ENCODE data around the gene ANKRD13B. TPM values are rescaled to one million over a fixed set of nuclear protein-coding genes. Genes with fewer than 3 reads are reported as not detected.

ANKRD13B gene
- total and polyA plus RNA-seq, 5 experiments from 2014 or later, result 0.25 to 3.7 (median 1.3) TPM; not detected in 1

DNA sequence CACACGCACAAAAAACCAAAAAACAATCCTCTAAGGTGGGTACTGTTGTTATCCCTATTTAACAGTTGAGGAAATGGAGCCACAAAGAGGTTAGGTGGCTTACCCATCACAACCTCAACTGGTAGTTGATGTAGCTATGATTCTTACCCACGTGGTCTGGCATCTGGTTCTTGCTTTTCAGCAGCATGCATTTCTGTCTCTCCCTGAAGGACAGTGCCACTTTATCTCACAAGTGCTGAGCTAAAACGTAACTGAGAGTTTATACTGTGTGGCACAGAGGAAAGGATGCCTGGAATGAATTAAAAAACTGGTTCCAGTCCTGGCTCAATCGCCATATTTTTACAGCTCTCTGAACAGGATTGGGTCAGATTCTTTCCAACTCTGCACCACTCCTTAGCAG is 31.7 kb downstream of the ANKRD13B start:
- DNase-seq, result peak in 2 of 10 donors; percentile 22 to 28
- H3K27ac Mint-ChIP-seq, result peak overlapping the region in 7 of 10 donors; percentile 14 to 75 (median 60)
- H3K9me3 Mint-ChIP-seq, result no peaks in the 10 kb centered on the region
- peak in 1 of 2 donors; percentile 41 for ATAC-seq
- POLR2A ChIA-PET, result interaction anchor here (1.4 to 2.3 kb wide), 2 partner anchors 9 to 15 kb away, joined by 3 to 21 read pairs; no protein-coding TSS in a partner anchor
- no peaks in the 10 kb centered on the region for H3K27me3 Mint-ChIP-seq
- peaks cover 0 to 23% (median 0%) of the 10 kb centered on the region in 3 donors for H3K36me3 Mint-ChIP-seq
- H3K4me1 Mint-ChIP-seq, result peaks cover 27 to 53% (median 50%) of the 10 kb centered on the region in 4 donors
- H3K4me3 Mint-ChIP-seq, result peak overlapping the region in 1 of 10 donors; percentile 14

DNA sequence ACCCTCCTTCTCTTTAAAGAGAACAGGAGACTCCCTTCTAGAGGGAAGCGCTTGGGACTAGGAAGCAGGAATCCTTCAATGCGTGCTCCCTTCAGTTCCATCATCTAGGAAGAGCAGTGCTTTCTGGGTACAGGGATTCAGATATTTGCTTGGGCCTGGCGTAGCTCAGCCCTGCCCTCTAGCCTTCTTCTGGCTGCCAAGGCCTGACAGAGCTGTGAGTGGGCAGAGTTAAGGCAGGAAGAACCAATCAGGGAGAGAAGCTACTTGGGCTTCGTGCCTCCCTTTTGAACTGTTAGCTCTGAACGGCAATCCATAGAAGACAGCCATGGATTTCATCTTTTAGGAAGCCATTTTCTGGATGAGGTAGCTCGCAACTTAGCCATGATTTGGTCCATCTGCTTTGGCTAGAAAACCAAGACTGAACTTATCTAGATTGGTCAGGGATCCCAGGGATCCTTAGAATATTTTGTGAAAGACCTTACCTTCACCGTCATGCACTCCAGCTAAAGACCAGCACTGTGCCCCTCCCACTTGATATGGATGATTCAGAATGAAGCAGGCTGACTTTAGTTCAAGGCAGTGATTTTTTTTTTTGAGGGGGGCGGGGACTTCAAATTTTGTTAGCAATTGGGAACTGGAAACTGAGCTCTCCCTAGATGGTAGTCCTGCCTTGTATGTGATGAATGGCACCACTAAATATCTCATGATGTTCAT is 32.3 kb downstream of the ANKRD13B start:
- H3K27me3 Mint-ChIP-seq, result no peaks in the 10 kb centered on the region
- no peak for DNase-seq
- H3K9me3 Mint-ChIP-seq, result no peaks in the 10 kb centered on the region
- POLR2A ChIA-PET, result interaction anchor here (1.4 to 2.3 kb wide), 2 partner anchors 10 to 14 kb away, joined by 3 to 21 read pairs; no protein-coding TSS in a partner anchor
- peaks cover 27 to 53% (median 51%) of the 10 kb centered on the region in 4 donors for H3K4me1 Mint-ChIP-seq
- H3K4me3 Mint-ChIP-seq, result peak overlapping the region in 1 of 10 donors; percentile 10
- H3K27ac Mint-ChIP-seq, result peak overlapping the region; percentile 24 to 74 (median 60)
- peaks cover 0 to 29% (median 0%) of the 10 kb centered on the region in 3 donors for H3K36me3 Mint-ChIP-seq
- ATAC-seq, result no peak

DNA sequence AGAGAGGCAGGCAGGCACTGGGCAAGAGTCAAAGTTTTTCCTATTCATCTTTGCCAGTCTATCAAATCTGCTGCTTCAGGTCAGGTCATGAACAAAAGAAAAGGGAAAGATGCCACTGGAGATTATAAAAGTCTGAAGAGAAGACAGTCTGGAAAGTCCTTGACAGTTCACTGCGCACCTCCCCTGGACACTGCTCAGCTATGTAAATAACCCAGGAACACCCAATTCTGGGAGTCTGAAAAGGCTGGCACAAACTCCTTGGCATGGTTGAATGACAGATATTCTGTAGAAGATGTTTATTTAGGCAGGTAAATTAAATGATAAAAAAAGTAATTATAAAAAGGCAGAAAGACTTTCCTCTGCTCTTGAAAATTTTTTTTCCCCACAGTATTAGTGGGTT is 35.0 kb downstream of the ANKRD13B start:
- Mint-ChIP-seq H3K36me3 (peaks cover 0 to 57% (median 6%) of the 10 kb centered on the region in 3 donors), H3K4me3 (no peak overlapping the region), H3K9me3 (no peaks in the 10 kb centered on the region), H3K4me1 (peaks cover 31 to 42% (median 37%) of the 10 kb centered on the region in 4 donors), H3K27ac (peak overlapping the region in 9 of 10 donors; percentile 8 to 82 (median 66)), H3K27me3 (no peaks in the 10 kb centered on the region)
- no peak for ATAC-seq
- POLR2A ChIA-PET, result interaction anchor here (1.4 kb wide), 1 partner anchor 61 kb away, joined by 3 read pairs; the partner anchor contains the start of gene ABHD15
- DNase-seq, result no peak

DNA sequence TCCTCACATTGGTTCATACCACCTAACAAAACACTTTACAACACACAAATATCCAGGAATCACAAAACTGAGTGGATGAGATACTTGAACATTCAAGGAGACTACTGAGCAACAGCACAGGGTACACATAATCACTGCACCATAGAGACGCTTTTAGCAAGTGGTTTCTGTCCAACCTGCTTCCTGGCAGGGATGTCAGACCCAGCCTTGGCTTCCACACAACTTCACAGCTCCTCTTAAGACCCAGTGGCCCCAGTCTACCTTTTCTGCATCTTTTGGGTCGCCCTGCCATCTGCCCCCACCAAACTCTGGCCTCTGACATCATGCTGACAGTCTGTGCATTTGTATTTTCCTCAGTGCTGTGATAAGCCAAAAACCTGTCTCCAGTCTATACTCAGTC is 35.7 kb downstream of the ANKRD13B start:
- H3K36me3 Mint-ChIP-seq, result peaks cover 0 to 63% (median 6%) of the 10 kb centered on the region in 3 donors
- peak overlapping the region in 9 of 10 donors; percentile 61 to 89 (median 69) for H3K27ac Mint-ChIP-seq
- H3K27me3 Mint-ChIP-seq, result no peaks in the 10 kb centered on the region
- ATAC-seq (no peak), DNase-seq (no peak)
- no peak overlapping the region for H3K4me3 Mint-ChIP-seq
- POLR2A ChIA-PET, result interaction anchor here (1.2 to 1.6 kb wide), 2 partner anchors 10 to 15 kb away, joined by 3 to 4 read pairs; no protein-coding TSS in a partner anchor
- H3K4me1 Mint-ChIP-seq, result peaks cover 27 to 35% (median 31%) of the 10 kb centered on the region in 4 donors
- no peaks in the 10 kb centered on the region for H3K9me3 Mint-ChIP-seq

DNA sequence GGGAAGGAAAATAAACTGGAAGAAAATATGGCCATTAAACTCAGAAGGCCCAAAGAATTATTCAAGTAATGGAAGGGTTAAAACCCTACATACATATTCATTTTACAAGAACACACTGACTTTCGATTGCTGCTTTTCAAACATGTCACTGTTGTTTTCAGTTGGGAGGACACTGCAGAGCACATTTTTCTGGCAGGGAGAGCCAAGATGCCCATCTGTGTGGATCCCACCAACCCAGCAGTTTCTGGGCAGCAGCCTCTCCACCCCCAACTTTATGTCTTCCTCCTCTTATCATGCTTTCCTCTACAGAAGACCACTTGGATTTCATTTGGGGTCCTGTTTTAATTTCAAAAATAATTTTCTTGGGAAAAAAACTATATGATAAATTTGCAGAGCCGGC is 36.9 kb downstream of the ANKRD13B start:
- H3K36me3 Mint-ChIP-seq, result peaks cover 0 to 72% (median 8%) of the 10 kb centered on the region in 3 donors
- POLR2A ChIA-PET, result interaction anchor here (1.6 kb wide), 1 partner anchor 16 kb away, joined by 4 read pairs; no protein-coding TSS in a partner anchor
- ATAC-seq (no peak), DNase-seq (no peak)
- no peaks in the 10 kb centered on the region for H3K9me3 Mint-ChIP-seq
- no peaks in the 10 kb centered on the region for H3K27me3 Mint-ChIP-seq
- peaks cover 25 to 29% (median 26%) of the 10 kb centered on the region in 4 donors for H3K4me1 Mint-ChIP-seq
- peak overlapping the region in 1 of 10 donors; percentile 36 for H3K4me3 Mint-ChIP-seq
- H3K27ac Mint-ChIP-seq, result peak overlapping the region in 5 of 10 donors; percentile 11 to 61 (median 31)

DNA sequence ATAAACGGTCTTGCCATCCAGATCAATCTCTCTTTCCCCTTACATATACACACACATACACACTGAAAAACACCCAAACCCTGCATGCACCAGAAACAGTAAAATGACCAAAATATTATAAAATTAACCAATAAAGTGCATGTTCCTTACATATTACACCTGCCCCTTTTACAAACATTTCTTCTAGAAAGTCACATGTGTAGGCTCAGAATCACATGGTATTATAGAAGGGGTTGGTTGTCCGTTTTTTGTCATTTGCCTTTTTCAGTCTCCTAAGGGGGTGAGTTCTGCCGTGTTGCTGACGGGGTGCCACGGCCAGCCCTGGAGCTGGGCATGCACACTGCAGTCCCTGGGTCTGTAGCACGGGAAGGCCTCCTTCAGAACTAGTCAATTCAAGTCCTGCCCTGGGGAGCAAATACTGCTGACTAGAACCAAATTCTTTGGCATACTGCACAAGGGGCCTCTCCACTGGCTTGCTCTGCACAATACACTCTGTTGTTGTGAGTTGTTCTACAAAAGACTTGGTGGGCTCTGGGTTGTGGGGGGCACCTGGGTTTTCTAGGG is 37.8 kb downstream of the ANKRD13B start:
- peak overlapping the region in 1 of 10 donors; percentile 56 for H3K4me3 Mint-ChIP-seq
- peaks cover 0 to 81% (median 11%) of the 10 kb centered on the region in 3 donors for H3K36me3 Mint-ChIP-seq
- POLR2A ChIA-PET, result no interaction called here
- peaks cover 17 to 27% (median 23%) of the 10 kb centered on the region in 4 donors for H3K4me1 Mint-ChIP-seq
- no peaks in the 10 kb centered on the region for H3K9me3 Mint-ChIP-seq
- ATAC-seq (no peak), DNase-seq (no peak)
- no peaks in the 10 kb centered on the region for H3K27me3 Mint-ChIP-seq
- H3K27ac Mint-ChIP-seq, result peak overlapping the region in 8 of 10 donors; percentile 28 to 81 (median 64)

DNA sequence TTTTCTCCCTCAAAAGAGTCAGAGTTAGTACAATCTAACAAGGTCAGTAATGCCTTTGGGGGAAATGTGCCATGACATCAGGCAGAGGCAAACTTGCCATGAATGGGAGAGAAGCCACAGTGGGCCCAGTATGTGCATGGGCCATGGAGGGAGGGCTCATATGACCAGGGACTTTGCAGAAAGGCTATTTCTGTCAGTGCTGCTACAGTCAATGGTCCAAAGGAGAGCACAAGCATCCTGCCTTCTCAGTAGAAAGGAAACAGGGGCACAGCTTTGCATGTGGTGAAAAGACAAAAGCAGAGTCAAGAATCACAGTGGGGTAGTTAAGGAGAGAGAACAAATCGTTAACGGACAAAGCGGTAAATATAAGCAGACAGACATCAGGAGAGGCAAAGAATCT is 41.0 kb downstream of the ANKRD13B start:
- POLR2A ChIA-PET, result interaction anchor here (0.5 to 1.3 kb wide), 2 partner anchors 11 to 134 kb away, joined by 3 to 5 read pairs; partner anchors contain the start of gene CORO6
- Mint-ChIP-seq H3K36me3 (peaks cover 0 to 82% (median 18%) of the 10 kb centered on the region in 3 donors), H3K27me3 (no peaks in the 10 kb centered on the region), H3K4me3 (no peak overlapping the region), H3K4me1 (peaks cover 11 to 18% (median 12%) of the 10 kb centered on the region in 4 donors), H3K27ac (peak overlapping the region in 9 of 10 donors; percentile 0 to 74 (median 21)), H3K9me3 (no peaks in the 10 kb centered on the region)
- DNase-seq (no peak), ATAC-seq (no peak)

DNA sequence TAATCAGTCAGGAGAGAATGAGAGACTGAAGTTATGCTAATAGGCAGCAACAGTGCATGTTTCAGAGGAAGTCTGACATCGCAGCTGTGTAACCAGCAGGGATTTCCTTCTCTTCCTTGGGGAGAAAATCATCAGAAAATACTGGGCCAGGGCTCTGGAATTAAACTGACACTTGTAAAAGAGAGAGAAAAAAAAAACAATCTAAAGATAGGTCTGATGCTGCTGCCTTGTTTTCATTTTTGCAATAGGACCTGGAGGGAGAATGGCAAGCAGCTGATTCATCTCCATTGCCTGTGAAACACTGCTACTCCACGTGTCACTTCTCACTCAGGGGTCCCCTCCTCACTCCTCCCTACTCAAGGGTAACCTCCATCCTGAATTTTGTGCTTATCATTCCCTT is 47.5 kb downstream of the ANKRD13B start:
- POLR2A ChIA-PET, result no interaction called here
- DNase-seq, result no peak
- H3K36me3 Mint-ChIP-seq, result peaks cover 0 to 66% (median 10%) of the 10 kb centered on the region in 3 donors
- peak overlapping the region in 9 of 10 donors; percentile 9 to 90 (median 76) for H3K27ac Mint-ChIP-seq
- peaks cover 6 to 30% (median 16%) of the 10 kb centered on the region in 4 donors for H3K4me1 Mint-ChIP-seq
- no peaks in the 10 kb centered on the region for H3K9me3 Mint-ChIP-seq
- no peak for ATAC-seq
- no peaks in the 10 kb centered on the region for H3K27me3 Mint-ChIP-seq
- no peak overlapping the region for H3K4me3 Mint-ChIP-seq

DNA sequence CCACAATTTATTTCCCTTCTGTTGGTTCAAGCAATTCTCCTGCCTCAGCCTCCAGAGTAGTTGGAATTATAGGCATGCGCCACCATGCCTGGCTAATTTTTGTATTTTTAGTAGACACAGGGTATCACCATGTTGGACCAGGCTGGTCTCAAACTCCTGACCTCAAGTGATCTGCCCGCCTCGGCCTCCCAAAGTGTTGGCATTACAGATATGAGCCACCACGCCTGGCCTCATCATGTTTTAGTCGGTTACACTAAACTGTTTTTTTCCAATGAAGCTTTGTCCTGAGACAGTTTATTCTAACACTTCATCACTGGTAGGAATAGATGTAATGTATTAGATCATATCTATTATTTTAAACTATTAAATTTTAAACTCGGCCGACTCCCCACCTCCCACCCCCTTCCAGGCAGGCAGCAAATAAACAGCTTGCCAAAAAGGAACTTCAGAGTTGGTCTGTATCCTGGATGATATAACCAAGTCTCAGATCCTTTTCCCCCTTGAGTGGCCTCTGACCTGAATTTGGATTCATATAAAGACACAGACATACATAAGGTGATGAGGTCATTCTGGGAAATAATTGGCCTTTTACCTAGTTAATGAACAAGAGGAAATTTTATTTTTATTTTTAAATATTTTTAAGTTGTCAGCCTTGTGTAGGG is 48.2 kb downstream of the ANKRD13B start:
- POLR2A ChIA-PET, result no interaction called here
- DNase-seq (no peak), ATAC-seq (no peak)
- Mint-ChIP-seq H3K27me3 (no peaks in the 10 kb centered on the region), H3K4me3 (no peak overlapping the region), H3K36me3 (peaks cover 0 to 66% (median 8%) of the 10 kb centered on the region in 3 donors), H3K27ac (peak overlapping the region in 8 of 10 donors; percentile 9 to 90 (median 76)), H3K9me3 (no peaks in the 10 kb centered on the region), H3K4me1 (peaks cover 6 to 30% (median 14%) of the 10 kb centered on the region in 4 donors)

DNA sequence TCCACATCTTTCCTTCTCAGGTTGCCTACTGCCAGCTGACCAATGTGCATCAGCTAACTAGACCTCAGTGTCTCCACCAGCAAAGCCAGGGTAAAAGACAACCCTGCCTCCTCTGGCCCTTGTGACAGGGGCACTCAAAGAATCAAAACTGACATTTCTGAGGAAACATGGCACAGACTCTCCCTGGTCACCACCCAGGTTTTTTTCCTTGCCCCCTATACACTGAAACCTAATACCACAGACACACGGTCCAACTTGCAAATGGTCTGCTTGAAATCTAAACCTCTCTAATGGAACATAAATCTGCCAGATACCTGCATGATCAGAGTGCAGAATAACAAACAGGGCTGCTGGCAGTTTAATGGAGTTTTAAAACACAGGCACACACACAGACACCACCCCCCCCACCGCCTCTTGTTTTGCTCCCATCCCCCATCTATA is 49.3 kb downstream of the ANKRD13B start:
- no peaks in the 10 kb centered on the region for H3K27me3 Mint-ChIP-seq
- peak overlapping the region in 9 of 10 donors; percentile 22 to 84 (median 73) for H3K27ac Mint-ChIP-seq
- H3K36me3 Mint-ChIP-seq, result peaks cover 0 to 67% (median 5%) of the 10 kb centered on the region in 3 donors
- no peak for ATAC-seq
- H3K9me3 Mint-ChIP-seq, result no peaks in the 10 kb centered on the region
- peaks cover 6 to 30% (median 14%) of the 10 kb centered on the region in 4 donors for H3K4me1 Mint-ChIP-seq
- H3K4me3 Mint-ChIP-seq, result no peak overlapping the region
- POLR2A ChIA-PET, result interaction anchor here (1.1 to 2.2 kb wide), 2 partner anchors 25 to 119 kb away, joined by 5 read pairs; no protein-coding TSS in a partner anchor
- DNase-seq, result no peak

DNA sequence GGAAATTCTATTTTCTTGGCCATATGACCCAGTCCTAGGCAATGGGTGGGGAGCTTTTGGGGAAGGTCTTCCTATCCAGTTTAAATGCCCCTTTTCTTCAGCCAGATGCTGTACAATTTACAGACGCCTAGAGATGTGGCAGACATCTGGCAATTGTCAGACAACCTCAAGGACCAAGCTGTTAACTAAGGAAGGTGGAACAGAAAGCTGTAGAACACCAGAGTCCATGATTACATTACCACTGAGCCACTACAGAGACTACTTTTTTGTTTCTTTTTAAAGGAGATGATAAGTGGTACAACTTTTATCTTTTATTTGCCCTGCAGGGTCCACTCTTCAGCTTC is 50.9 kb downstream of the ANKRD13B start:
- Mint-ChIP-seq H3K27ac (peak overlapping the region in 5 of 10 donors; percentile 23 to 74 (median 56)), H3K4me1 (peaks cover 6 to 29% (median 14%) of the 10 kb centered on the region in 4 donors), H3K36me3 (peaks cover 6 to 76% (median 11%) of the 10 kb centered on the region in 3 donors), H3K27me3 (no peaks in the 10 kb centered on the region), H3K4me3 (no peak overlapping the region), H3K9me3 (no peaks in the 10 kb centered on the region)
- DNase-seq (no peak), ATAC-seq (no peak)
- POLR2A ChIA-PET, result interaction anchor here (0.6 to 2.2 kb wide), 4 partner anchors 9 to 1127 kb away, joined by 3 to 5 read pairs (median 3); no protein-coding TSS in a partner anchor

DNA sequence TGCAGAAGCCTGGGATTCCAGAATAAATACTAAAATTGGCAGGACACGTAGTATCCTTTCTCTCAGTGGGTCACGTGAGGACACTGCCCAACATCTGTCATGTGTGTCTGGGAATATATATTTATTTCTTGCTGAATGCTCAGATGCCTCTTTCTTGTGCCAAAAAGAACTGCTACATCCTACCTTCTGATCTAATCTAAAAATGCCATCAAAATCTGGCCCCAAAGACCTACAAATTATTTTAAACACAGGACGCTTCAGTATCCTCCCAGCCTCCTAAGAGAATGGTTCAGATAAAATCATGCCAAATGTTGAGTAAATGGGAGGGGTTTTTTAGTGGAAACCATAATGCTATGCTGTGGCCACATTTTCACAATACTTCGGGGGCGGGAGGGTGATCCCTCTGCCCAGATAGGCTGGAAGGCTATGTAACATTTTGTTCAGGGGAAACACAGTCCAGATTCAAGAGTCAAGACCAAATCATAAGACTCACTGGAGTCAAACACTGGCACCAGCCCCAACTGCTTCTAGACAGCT is 52.7 kb downstream of the ANKRD13B start:
- POLR2A ChIA-PET, result no interaction called here
- Mint-ChIP-seq H3K27me3 (no peaks in the 10 kb centered on the region), H3K4me1 (peaks cover 3 to 12% (median 7%) of the 10 kb centered on the region in 4 donors), H3K27ac (peak overlapping the region in 6 of 10 donors; percentile 4 to 80 (median 57)), H3K9me3 (no peaks in the 10 kb centered on the region), H3K4me3 (no peak overlapping the region), H3K36me3 (peaks cover 6 to 86% (median 18%) of the 10 kb centered on the region in 3 donors)
- ATAC-seq, result no peak
- DNase-seq, result no peak
